Islet precursor cell (in vitro differentiated cells): ENCODE data around the gene RRP15.

Experiments used
- DNase-seq: peaks from one replicate; pipeline ENCODE4 v3.0.0-alpha.2; 2018

Gene RRP15

DNA sequence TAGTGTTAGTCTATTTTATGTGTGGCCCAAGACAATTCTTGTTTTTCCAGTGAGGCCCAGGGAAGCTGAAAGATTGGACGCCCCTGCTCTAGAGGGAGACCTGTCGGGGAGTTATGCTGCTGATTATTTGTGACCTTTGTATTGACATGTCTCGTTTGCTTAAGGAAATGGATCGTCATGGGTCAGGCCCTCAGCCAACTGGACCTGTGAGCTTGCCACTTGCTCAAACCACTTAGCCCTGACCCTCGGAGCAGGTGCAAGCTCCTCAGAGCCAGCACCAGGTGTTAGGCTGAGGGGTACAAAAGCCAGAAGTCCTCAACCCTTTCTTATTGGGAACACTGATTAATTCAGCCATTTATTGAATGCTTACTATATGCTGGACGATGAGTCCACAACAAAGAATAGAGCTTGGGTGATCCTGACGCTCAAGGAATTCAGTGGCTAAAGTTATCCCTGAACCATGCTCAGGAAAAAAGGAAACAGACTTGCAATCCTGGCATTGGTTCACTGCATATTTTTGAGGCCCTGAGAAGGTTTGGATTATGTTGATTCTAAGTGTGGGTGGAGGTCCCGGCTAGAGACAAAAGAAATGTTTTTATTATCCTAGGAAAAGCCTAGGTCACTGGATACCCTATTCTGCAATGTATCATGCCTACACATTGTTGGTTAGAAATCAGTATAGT is 79.1 kb downstream of the RRP15 start:
- no peak for DNase-seq

GRCh38 chr1:218365226-218365999 is 80.3 kb downstream of the RRP15 start:
- DNase-seq: no peak

DNA sequence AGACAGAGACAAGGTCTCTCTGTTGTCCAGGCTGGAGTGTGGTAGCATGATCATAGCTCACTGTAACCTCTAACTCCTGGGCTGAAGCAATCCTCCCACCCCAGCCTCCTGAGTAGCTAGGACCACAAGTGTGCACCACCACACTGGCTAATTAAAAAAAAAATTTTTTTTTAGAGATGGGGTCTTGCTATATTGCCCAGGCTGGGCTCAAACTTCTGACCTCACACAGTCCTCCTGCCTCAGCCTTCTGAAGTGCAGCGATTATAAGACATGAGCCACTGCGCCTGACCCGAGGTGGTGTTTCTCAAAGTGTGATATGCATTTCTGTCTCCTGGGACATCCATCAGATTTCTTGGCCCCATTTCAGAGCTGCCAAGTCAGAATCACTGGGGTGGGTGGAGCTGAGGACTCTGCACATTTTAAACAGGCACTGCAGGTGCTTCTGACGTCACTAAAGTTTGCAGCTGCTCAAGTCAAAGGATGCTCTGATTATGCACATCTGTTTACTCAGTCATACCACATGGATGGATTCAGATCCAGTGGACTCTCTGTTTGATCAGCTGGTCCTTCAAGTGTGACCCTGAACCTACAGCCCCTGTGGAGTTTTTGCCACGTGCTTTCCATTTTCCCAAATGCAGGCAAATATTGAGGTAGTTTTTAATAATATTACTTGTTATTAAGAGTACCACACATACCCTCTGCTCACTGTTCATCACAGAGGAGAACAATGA is 81.4 kb downstream of the RRP15 start:
- DNase-seq: no peak

DNA sequence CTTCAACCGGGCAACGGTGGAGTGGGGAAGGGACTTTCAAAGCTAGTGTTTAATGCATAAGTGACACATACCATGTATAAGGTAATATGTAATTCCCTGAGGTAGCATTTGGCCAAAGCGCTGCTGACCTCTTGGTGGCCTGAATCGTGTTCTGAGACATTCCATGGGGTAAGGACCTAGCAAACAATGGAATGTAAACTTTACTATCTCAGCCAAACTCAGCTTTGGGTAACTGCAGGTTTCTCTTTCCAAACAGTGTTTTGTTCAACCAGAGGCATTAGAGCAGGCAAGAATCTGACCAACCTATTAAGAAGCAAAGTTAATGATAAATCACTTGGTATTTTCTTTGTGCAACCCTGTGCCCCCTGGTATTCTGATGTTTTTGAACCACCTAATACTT is 82.0 kb downstream of the RRP15 start:
- DNase-seq: no peak

DNA sequence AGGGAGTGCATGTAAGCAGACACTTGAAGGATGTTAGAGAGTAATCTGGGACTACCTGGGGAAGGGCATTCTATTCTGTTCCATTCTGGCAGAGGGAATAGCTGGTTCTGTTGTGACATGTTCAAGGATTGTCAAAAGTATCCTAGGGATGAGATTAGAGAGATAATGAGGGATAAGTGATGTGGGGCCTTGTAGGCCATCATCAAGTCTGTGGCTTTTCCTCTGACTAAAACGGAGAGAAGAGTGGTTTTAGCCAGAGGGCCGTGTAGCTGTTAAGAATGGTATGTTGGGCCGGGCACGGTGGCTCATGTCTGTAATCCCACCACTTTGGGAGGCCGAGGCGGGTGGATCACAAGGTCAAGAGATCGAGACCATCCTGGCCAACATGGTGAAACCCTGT is 83.6 kb downstream of the RRP15 start:
- peak; percentile 68 for DNase-seq

DNA sequence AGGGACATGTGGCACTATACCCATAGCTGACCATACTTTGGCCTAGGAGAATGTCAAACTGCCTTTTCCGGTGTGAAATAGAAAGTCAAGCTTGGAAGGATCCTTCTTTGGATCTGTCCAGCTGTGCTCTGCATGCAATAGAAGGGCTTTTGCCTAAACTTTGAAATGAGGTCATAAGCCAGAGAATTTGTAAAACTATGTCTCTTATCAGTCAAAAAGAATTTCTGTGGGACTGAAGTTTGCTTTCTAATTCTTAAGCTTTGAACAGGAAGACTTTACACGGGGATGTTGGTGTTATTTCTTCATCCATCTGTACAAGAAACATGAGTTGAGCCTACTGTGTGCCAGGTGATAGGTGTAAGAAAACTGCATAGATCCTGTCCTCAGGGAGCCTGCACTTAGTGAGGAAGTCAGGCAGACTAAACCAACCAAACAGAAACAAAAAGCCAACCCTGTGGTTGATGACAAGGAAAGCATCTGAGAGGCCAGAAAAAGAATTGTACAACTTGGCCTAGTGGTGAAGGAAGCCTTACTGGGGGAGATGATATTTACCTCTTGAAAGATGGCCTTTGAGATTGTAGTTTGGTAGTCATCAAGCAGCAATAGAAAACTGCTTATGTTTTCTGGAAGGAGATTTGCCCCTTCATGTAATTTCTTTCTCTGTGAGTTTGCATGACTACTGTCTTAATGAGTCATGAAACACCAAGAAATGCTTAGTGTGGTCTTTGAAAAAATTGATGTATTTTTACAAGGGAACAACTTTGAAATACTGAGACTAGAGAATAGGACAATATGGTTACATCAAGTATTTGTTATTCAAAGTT is 84.8 kb downstream of the RRP15 start:
- DNase-seq: no peak

DNA sequence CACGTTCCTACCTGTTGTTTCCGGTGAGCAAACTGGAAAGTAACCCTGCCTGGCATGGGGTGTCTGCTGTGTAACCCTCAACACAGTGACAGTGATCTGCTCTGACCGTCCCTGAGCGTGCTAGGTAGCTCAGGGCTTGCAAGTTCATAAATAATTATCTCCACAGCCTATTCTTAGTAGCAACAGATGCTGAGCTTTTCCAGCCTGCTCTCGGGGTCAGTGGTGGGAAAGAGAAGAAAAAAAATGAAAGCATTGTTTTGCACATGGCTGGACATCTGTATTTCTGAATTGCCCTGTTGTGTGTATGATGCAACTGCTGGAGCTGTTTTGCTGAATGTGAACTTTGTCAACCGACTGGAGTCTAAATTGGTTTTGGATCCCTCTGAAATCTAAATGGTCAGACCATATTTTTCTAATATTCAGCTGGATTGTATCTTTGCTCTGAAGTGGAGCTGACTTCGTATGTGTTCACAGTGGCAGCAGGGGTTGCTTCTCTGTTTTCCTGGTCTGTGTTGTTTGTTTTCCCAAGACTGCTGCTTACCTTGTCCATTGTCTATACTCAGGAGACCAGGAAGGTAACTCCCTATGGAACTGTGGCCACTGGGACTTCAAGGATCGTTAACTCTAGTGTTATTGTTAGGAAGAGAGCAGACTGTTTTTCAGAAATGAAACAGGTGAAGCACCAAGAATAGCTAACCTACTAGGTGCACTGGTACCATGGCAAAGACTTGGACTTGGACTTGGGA is 87.0 kb downstream of the RRP15 start:
- DNase-seq: no peak

GRCh38 chr1:218374401-218375353 is 89.6 kb downstream of the RRP15 start:
- DNase-seq: peak; percentile 70

DNA sequence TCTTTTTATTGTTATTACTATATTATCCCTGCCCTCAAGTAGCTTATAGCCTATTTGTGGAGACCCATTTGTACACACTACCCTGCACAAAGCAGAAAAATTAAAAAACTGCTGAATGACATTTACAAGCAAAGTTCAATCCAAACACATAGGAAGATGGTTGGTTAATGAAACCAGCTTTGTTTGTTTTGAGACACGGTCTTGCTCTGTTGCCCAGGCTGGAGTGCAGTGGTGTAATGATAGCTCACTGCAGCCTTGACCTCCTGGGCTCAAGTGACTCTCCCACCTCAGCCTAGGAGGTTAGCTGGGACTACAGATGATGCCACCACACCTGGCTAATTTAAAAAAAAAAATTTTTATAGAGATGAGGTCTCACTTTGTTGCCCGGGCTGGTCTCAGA is 91.6 kb downstream of the RRP15 start:
- DNase-seq: no peak

- peak; percentile 84 for DNase-seq
Observed at GRCh38 chr1:218377143-218377660, 92.1 kb downstream of the RRP15 start.

GRCh38 chr1:218380125-218380977 is 95.3 kb downstream of the RRP15 start:
- DNase-seq: peak; percentile 77

DNA sequence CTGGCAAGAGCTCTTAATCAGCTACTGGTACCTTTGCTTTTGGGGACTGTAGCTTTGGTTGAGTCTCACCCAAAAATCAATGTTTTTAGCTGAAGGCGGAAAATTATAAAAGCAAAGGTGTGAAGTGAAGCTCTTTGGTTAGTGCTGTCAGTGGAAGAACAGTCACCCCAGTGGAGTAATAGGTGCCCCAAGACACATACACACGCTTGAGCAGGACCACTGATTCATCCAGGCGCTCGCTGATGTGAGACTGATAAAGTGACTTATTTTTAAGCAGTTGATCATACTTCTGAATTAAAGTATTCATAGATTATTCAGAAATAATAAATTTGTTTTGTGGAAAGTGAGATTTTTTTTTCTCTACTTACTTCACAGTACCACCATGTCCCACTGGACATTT is 97.2 kb downstream of the RRP15 start:
- no peak for DNase-seq

GRCh38 chr1:218383051-218383450 is 98.0 kb downstream of the RRP15 start:
- no peak for DNase-seq

- no peak for DNase-seq
Observed at GRCh38 chr1:218383681-218384080, 98.6 kb downstream of the RRP15 start.

- no peak for DNase-seq
Observed at GRCh38 chr1:218384581-218384993, 99.5 kb downstream of the RRP15 start.
